IMR-90 (cell line): ENCODE results near the gene ELOB. TPM values are rescaled to one million over a fixed set of nuclear protein-coding genes. Genes with fewer than 3 reads are reported as not detected.

Experiments
- ATAC-seq: fragments of 200-7000 bp; cut with Tn5 transposase; 2 replicates; pipeline ENCODE4 v1.9.1; 2020; ENCODE audit warnings: low read depth, mild to moderate bottlenecking, moderate library complexity
- BruUV-seq: library from RNA; stranded (reverse); fragments of 400-500 nt; replicated peaks from 2 replicates; lab custom pipeline; 2021; lab: Mats Ljungman, UMichigan
- CTCF ChIA-PET: fragments of 300-600 bp; formaldehyde crosslinking; extraction: SDS; loops from one replicate; lab custom pipeline; 2021; ENCODE audit warnings: antibody characterized with exemption; lab: Yijun Ruan, JAX
- POLR2A ChIA-PET: fragments of 300-600 bp; sonication (Branson Sonifier 250); formaldehyde crosslinking; loops from one replicate; lab custom pipeline; 2022; ENCODE audit warnings: antibody characterized with exemption; ENCODE audit not compliant: unreplicated experiment; lab: Charles Lee
- DNase-seq: peaks from one replicate; pipeline ENCODE4 v3.0.0; 2013
- H2AFZ ChIP-seq: replicated peaks from 2 replicates; pipeline ENCODE3; 2013; ENCODE audit warnings: low read length, mild to moderate bottlenecking; ENCODE audit not compliant: poor library complexity
- H2AK5ac ChIP-seq: 2 replicates; pipeline ENCODE4 v1.6.1; 2013; ENCODE audit warnings: low read depth, low read length, inconsistent platforms
- H2AK9ac ChIP-seq: replicated peaks from 2 replicates; pipeline ENCODE3; 2013; ENCODE audit warnings: mild to moderate bottlenecking, low read depth, low read length, moderate library complexity; ENCODE audit not compliant: poor library complexity
- H2BK120ac ChIP-seq: 2 replicates; pipeline ENCODE4 v1.6.1; 2013; ENCODE audit warnings: low read depth, low read length, inconsistent platforms
- H2BK15ac ChIP-seq: 3 replicates; pipeline ENCODE4 v1.6.1; 2013; ENCODE audit warnings: low read depth, low read length, inconsistent platforms
- H2BK20ac ChIP-seq: 2 replicates; pipeline ENCODE4 v1.6.1; 2013; ENCODE audit warnings: low read depth, mild to moderate bottlenecking, inconsistent platforms, low read length, moderate library complexity
- H2BK5ac ChIP-seq: 2 replicates; pipeline ENCODE4 v1.6.1; 2013; ENCODE audit warnings: mild to moderate bottlenecking, low read depth, low read length, inconsistent platforms; ENCODE audit not compliant: poor library complexity, severe bottlenecking
- H3K14ac ChIP-seq: replicated peaks from 2 replicates; pipeline ENCODE4 v1.6.1; 2013; ENCODE audit warnings: low read depth, low read length, inconsistent platforms
- H3K18ac ChIP-seq: 2 replicates; pipeline ENCODE4 v1.6.1; 2013; ENCODE audit warnings: low read depth, low read length, control low read depth
- H3K23ac ChIP-seq: 2 replicates; pipeline ENCODE4 v1.6.1; 2013; ENCODE audit warnings: low read depth, low read length, inconsistent platforms
- H3K27ac ChIP-seq: 2 replicates; pipeline ENCODE4 v1.5.1; 2013; ENCODE audit warnings: mild to moderate bottlenecking, control low read depth, low read length; ENCODE audit not compliant: insufficient read depth
- H3K27me3 ChIP-seq: 2 replicates; pipeline ENCODE4 v1.6.1; 2013; ENCODE audit warnings: low read length; ENCODE audit not compliant: control insufficient read depth, insufficient read depth
- H3K36me3 ChIP-seq: 2 replicates; pipeline ENCODE4 v1.6.1; 2013; ENCODE audit warnings: low read length, mixed read lengths; ENCODE audit not compliant: control insufficient read depth, insufficient read depth
- H3K4ac ChIP-seq: 2 replicates; pipeline ENCODE4 v1.6.1; 2013; ENCODE audit warnings: low read depth, low read length, inconsistent platforms
- H3K4me1 ChIP-seq: 2 replicates; pipeline ENCODE4 v1.6.1; 2013; ENCODE audit warnings: low read length, mixed read lengths; ENCODE audit not compliant: control insufficient read depth, insufficient read depth
- H3K4me2 ChIP-seq: 2 replicates; pipeline ENCODE4 v1.6.1; 2013; ENCODE audit warnings: low read depth, mild to moderate bottlenecking, control low read depth, low read length, moderate library complexity
- H3K4me3 ChIP-seq: 2 replicates; pipeline ENCODE4 v1.5.1; 2013; ENCODE audit warnings: low read depth, mild to moderate bottlenecking, control low read depth, low read length, moderate library complexity; ENCODE audit not compliant: insufficient read depth
- H3K56ac ChIP-seq: 2 replicates; pipeline ENCODE4 v1.6.1; 2013; ENCODE audit warnings: low read length, inconsistent platforms; ENCODE audit not compliant: insufficient read depth; ENCODE audit errors: extremely low read depth
- H3K79me1 ChIP-seq, 2 experiments: 2 replicates each; pipeline ENCODE4 v1.6.1; 2013; ENCODE audit warnings: low read length in 2 of 2, inconsistent platforms in 1 of 2, low read depth in 1 of 2
- H3K9ac ChIP-seq: 2 replicates; pipeline ENCODE4 v1.6.1; 2013; ENCODE audit warnings: low read depth, low read length, control low read depth
- H3K9me1 ChIP-seq: 2 replicates; pipeline ENCODE4 v1.6.1; 2013; ENCODE audit warnings: low read length, inconsistent platforms; ENCODE audit not compliant: insufficient read depth
- H3K9me3 ChIP-seq: 2 replicates; pipeline ENCODE4 v1.6.1; 2013; ENCODE audit warnings: low read length; ENCODE audit not compliant: control insufficient read depth, insufficient read depth
- H4K20me1 ChIP-seq: 2 replicates; pipeline ENCODE4 v1.6.1; 2013; ENCODE audit warnings: low read length, inconsistent platforms; ENCODE audit not compliant: insufficient read depth
- H4K5ac ChIP-seq: 2 replicates; pipeline ENCODE4 v1.6.1; 2013; ENCODE audit warnings: mild to moderate bottlenecking, low read depth, low read length, control low read depth
- H4K8ac ChIP-seq, 2 experiments: 2 replicates each; pipeline ENCODE4 v1.6.1; 2013; ENCODE audit warnings: low read depth in 2 of 2, low read length in 2 of 2, control low read depth in 1 of 2, inconsistent platforms in 1 of 2
- H4K91ac ChIP-seq: 2 replicates; pipeline ENCODE4 v1.6.1; 2013; ENCODE audit warnings: low read depth, low read length, inconsistent platforms; ENCODE audit not compliant: insufficient read depth
- BHLHE40 ChIP-seq: fragments of 150-350 bp; IDR thresholded peaks from 2 replicates; pipeline ENCODE4 v1.6.1; 2016; ENCODE audit warnings: mild to moderate bottlenecking, low read depth, low read length
- CEBPB ChIP-seq: IDR thresholded peaks from 2 replicates; pipeline ENCODE4 v1.6.1; 2012; ENCODE audit warnings: low read depth, low read length, improper control_type of control experiment
- CHD1 ChIP-seq: IDR thresholded peaks from 2 replicates; pipeline ENCODE4 v1.6.1; 2012; ENCODE audit warnings: low read depth, low read length, improper control_type of control experiment
- ELK1 ChIP-seq: fragments of 150-350 bp; IDR thresholded peaks from 2 replicates; pipeline ENCODE4 v1.6.1; 2016; ENCODE audit warnings: low read depth, mild to moderate bottlenecking, low read length, moderate library complexity, borderline replicate concordance
- FOS ChIP-seq: fragments of 150-350 bp; IDR thresholded peaks from 2 replicates; pipeline ENCODE4 v1.6.1; 2016; ENCODE audit warnings: low read depth, low read length
- MAFK ChIP-seq: IDR thresholded peaks from 2 replicates; pipeline ENCODE4 v1.6.1; 2012; ENCODE audit warnings: low read depth, low read length, improper control_type of control experiment
- MAZ ChIP-seq: IDR thresholded peaks from 2 replicates; pipeline ENCODE4 v1.6.1; 2012; ENCODE audit warnings: low read depth, mild to moderate bottlenecking, low read length, improper control_type of control experiment, moderate library complexity, borderline replicate concordance
- MXI1 ChIP-seq: IDR thresholded peaks from 2 replicates; pipeline ENCODE4 v1.6.1; 2012; ENCODE audit warnings: low read depth, mild to moderate bottlenecking, low read length, moderate library complexity, borderline replicate concordance
- NFE2L2 ChIP-seq: fragments of 150-350 bp; IDR thresholded peaks from 2 replicates; pipeline ENCODE4 v1.6.1; 2016; ENCODE audit warnings: low read depth, mild to moderate bottlenecking, low read length
- POLR2A ChIP-seq: IDR thresholded peaks from 2 replicates; pipeline ENCODE4 v1.6.1; 2012; ENCODE audit warnings: mild to moderate bottlenecking, low read depth, low read length
- RAD21 ChIP-seq: IDR thresholded peaks from 2 replicates; pipeline ENCODE4 v1.6.1; 2012; ENCODE audit warnings: low read length, improper control_type of control experiment
- RCOR1 ChIP-seq: IDR thresholded peaks from 2 replicates; pipeline ENCODE4 v1.6.1; 2012; ENCODE audit warnings: mild to moderate bottlenecking, low read length, improper control_type of control experiment; ENCODE audit not compliant: insufficient replicate concordance
- RFX5 ChIP-seq: IDR thresholded peaks from 2 replicates; pipeline ENCODE4 v1.8.0; 2012; ENCODE audit warnings: low read depth, mild to moderate bottlenecking, low read length, moderate library complexity
- SMC3 ChIP-seq: fragments of 150-350 bp; IDR thresholded peaks from 2 replicates; pipeline ENCODE4 v1.6.1; 2016; ENCODE audit warnings: low read depth, mild to moderate bottlenecking, antibody characterized with exemption, low read length, moderate library complexity
- USF2 ChIP-seq: fragments of 150-350 bp; IDR thresholded peaks from 2 replicates; pipeline ENCODE4 v1.6.1; 2017; ENCODE audit warnings: mild to moderate bottlenecking, antibody characterized with exemption, low read length, low read depth
- WGBS, 2 experiments: methylation state at CpG; one replicate each; pipeline versions ENCODE4 v1.1.5 to v1.1.7; 2013; ENCODE audit warnings: missing lambda C conversion rate in 2 of 2; ENCODE audit not compliant: insufficient read length in 1 of 2; ENCODE audit errors: extremely low coverage in 2 of 2; 5-methylcytosine and 5-hydroxymethylcytosine counted together
- dilution Hi-C: fragments of 300-500 bp; cut with HindIII; formaldehyde crosslinking; loops from one replicate; pipeline ENCODE4 v1.14.3; 2018; ENCODE audit warnings: low sequenced_read_pairs; ENCODE audit not compliant: unreplicated experiment
- in situ Hi-C: fragments of 300-500 bp; cut with MboI; formaldehyde crosslinking; loops from 3 replicates; pipeline ENCODE4 v1.14.3; 2019; ENCODE audit warnings: low sequenced_read_pairs, inconsistent platforms, mixed read lengths
- intact Hi-C: fragments of 100-400 bp; cut with micrococcal nuclease; formaldehyde crosslinking; loops from 2 replicates; pipeline ENCODE4 v1.10.0; 2022
- polyA plus RNA-seq, 3 experiments: library from polyadenylated mRNA; depleted of rRNA; stranded (reverse); fragments of >200 nt; gene quantifications; 2 replicates each; pipeline ENCODE4 v1.2.3, GENCODE V29; 2012; ENCODE audit warnings: low replicate concordance in 1 of 3
- total RNA-seq: library from RNA; depleted of rRNA; stranded (reverse); fragments of >200 nt; gene quantifications from 2 replicates; pipeline ENCODE4 v1.2.3, GENCODE V29; 2012
- TF ChIP-seq, protein P1 (sequence below): conservative IDR thresholded peaks from 2 replicates; pipeline ENCODE4 v1.5.1; 2012; ENCODE audit warnings: mild to moderate bottlenecking, low read depth, low read length, improper control_type of control experiment

Gene ELOB
- total and polyA plus RNA-seq, 2 of the 4 experiments (the other 2 are of a cell fraction): 442 to 5,859 TPM

DNA sequence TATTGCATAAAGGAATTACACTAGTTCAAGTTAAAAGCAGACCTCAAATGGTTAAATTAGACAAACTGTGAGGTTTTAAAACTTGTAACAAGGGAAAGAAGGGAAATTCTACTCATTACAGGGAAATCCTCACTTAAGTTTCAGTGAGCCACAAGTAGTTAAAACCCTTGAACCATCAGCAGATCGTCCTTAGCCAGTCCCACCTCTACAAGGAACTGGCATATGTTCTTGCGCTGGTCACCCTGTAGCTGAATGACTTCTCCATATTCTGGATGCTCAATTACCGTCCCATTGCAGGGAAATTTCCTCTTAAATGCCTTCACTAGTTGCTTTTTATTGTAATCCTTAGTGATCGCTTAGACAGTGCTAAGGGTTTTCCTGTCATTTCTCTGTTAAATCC is 45.4 kb upstream of the ELOB start:
- dilution Hi-C loops: no loop called here
- no peak overlapping the region for H2BK20ac ChIP-seq
- H2AK9ac ChIP-seq: no peak overlapping the region
- no peak overlapping the region for H3K4ac ChIP-seq
- H2BK5ac ChIP-seq: no peak overlapping the region
- H3K18ac ChIP-seq: no peak overlapping the region
- H3K56ac ChIP-seq: no peak overlapping the region
- H3K27ac ChIP-seq: no peak overlapping the region
- H3K23ac ChIP-seq: no peak overlapping the region
- TF ChIP-seq USF2 (no peak), CHD1 (no peak), MAZ (no peak), RFX5 (no peak), MAFK (no peak), ELK1 (no peak), RCOR1 (no peak), RAD21 (no peak), SMC3 (no peak), FOS (no peak), CEBPB (no peak), MXI1 (no peak), NFE2L2 (no peak), POLR2A (no peak), BHLHE40 (no peak)
- TF ChIP-seq, protein P1, sequence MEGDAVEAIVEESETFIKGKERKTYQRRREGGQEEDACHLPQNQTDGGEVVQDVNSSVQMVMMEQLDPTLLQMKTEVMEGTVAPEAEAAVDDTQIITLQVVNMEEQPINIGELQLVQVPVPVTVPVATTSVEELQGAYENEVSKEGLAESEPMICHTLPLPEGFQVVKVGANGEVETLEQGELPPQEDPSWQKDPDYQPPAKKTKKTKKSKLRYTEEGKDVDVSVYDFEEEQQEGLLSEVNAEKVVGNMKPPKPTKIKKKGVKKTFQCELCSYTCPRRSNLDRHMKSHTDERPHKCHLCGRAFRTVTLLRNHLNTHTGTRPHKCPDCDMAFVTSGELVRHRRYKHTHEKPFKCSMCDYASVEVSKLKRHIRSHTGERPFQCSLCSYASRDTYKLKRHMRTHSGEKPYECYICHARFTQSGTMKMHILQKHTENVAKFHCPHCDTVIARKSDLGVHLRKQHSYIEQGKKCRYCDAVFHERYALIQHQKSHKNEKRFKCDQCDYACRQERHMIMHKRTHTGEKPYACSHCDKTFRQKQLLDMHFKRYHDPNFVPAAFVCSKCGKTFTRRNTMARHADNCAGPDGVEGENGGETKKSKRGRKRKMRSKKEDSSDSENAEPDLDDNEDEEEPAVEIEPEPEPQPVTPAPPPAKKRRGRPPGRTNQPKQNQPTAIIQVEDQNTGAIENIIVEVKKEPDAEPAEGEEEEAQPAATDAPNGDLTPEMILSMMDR: no peak
- in situ Hi-C loops: no loop called here
- no peak overlapping the region for H2BK15ac ChIP-seq
- H4K8ac ChIP-seq: no peak overlapping the region
- no peak overlapping the region for H4K5ac ChIP-seq
- no peak overlapping the region for H3K9ac ChIP-seq
- no peak overlapping the region for H4K91ac ChIP-seq
- H3K4me3 ChIP-seq: no peak overlapping the region
- intact Hi-C loops: no loop called here
- H3K27me3 ChIP-seq: peaks cover 56% of the 10 kb centered on the region
- H2AFZ ChIP-seq: no peak overlapping the region
- WGBS, 2 experiments: 20% methylated on average over 1 of the region's 4 CpGs; no CpG with 5 or more reads in 1 of the 2 experiments
- H3K4me1 ChIP-seq: no peaks in the 10 kb centered on the region
- H2AK5ac ChIP-seq: no peak overlapping the region
- H3K14ac ChIP-seq: no peak overlapping the region
- no peaks in the 10 kb centered on the region for H3K79me1 ChIP-seq
- no peaks in the 10 kb centered on the region for H3K9me3 ChIP-seq
- H3K36me3 ChIP-seq: no peaks in the 10 kb centered on the region
- DNase-seq (no peak), ATAC-seq (no peak)
- BruUV-seq: no TSS peak
- H3K9me1 ChIP-seq: no peaks in the 10 kb centered on the region
- H4K20me1 ChIP-seq: no peaks in the 10 kb centered on the region
- ChIA-PET POLR2A (no interaction called here), CTCF (interaction anchor here (0.6 to 1.0 kb wide), 2 partner anchors 9 to 16 kb away, joined by 3 read pairs; no protein-coding TSS in a partner anchor)
- H3K4me2 ChIP-seq: no peak overlapping the region
- H2BK120ac ChIP-seq: no peak overlapping the region
